Anterior cingulate cortex (tissue), 58 donors: Measurements from ENCODE around the gene MEAK7.
"Not testable (repeated sequence)": the region's sequence is repeated elsewhere in the genome, so short reads cannot be mapped to it uniquely, and the experiment has no call there.

Experiments
- DNase-seq, 58 donors: peaks; one replicate each; lab custom pipeline; 2025; lab: John Stamatoyannopoulos, UW

Gene MEAK7

GRCh38 chr16:84534815-84535214 is 30.4 kb upstream of the MEAK7 start:
- no peak for DNase-seq

DNA sequence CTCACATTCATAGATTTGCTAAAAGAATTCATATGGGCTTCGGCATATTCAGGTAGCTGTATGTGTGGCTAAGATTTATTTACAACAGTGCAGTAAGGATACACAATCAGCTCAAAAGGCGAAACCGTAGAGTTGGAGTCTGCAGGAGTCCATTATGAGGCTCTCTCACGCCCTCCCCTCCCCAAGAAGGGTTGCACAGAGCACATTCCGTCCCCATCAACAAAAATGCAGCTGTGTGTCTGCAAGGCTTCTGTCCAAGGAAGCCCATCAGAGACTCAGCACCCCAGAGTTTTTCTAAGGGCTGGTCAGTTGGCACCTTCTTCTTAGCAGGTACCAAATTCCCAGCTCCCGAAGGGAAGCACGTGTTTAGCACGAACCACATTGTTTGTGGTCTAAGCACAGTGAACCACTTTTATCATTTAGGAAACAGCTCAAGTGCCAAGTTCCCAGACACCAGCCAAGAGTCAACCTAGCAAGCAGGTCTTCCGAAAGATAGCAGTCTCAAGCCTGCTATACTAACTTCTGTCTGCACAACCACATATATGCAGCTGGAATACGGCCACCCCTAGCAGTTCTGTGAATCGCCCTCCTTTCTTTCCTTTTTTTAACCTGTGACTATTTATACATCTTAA is 28.5 kb upstream of the MEAK7 start:
- no peak for DNase-seq

DNA sequence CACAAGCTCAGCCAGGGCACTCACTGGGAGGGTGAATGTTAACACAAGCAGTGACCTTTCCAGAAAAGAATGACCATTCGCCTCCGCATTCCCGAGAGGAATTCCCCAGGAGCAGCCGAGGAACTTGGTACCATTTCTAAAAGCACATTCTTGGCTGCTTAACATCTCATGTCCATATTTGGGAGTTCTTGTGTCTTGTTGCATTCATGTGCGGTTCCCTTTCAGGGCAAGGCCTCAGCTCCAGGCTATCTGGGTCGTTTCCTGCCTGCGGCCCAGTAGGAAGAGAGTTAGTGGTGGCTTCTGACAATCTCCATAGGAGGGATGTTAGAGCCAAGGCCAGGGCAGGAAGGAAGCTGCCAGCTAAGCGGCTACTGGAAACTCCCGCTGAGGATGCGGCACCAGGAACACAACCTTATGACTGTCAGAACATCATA is 27.8 kb upstream of the MEAK7 start:
- peak in 7 of 58 donors; percentile 5 to 25 (median 11) for DNase-seq

DNA sequence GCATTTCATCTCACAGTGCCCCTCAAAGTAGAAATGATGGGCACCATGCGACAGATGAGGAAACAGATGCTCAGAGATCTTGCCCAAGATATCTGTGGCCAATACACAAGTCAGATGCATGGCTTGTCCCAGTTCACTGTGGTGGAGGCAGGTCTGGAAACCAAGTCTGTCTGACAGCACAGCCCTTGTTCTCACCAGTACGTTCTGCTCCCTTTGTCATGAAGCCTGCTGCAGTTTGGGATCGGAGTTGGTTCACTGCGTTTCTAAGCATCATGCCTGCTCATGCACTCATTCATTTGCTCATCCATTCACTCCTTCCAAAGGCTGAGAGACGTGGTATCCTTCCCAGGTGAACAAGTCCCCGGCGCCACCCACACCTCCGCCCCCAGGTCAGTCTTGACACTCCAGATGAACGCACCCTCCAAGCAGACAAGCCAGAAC is 27.2 kb upstream of the MEAK7 start:
- no peak for DNase-seq

GRCh38 chr16:84530590-84530989 is 26.1 kb upstream of the MEAK7 start:
- no peak for DNase-seq

DNA sequence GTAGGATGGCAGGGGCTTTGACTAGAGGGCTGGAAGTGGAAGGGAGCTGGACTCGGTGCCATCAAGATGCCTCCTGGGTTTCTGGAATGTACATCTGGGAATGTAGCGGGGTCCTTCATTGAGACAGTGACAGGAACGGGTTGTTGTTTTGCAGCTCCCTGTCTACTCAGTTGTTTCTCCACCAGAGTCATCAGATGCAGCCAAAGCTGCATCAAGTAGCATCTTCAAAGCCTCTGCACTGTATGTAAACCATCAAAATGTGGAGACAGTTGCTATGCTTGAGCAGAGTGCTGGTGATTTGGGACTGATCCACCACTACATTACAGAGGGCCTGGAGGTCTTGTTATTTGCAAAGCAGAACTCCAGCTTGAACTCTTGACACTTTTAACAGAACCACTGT is 25.1 kb upstream of the MEAK7 start:
- DNase-seq = no peak

DNA sequence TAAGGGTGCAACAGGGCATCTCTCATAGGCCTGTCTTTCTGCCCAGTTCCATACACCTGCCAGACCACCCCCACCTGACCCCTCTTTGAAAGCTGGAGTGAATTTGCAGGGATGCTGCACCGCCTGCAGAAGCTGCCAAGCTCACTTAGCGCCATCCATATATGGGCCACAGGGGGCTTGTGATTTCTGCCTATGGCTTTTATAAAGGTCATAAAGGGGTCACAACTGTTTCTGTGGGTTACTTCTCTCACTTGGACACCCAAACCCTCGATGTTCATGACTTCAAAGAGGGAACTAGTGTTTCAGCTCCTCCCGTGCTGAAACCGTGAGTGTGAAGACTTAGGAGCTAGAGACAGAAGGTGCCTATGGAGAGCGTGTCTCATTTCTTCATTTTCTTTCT is 23.9 kb upstream of the MEAK7 start:
- no peak for DNase-seq

DNA sequence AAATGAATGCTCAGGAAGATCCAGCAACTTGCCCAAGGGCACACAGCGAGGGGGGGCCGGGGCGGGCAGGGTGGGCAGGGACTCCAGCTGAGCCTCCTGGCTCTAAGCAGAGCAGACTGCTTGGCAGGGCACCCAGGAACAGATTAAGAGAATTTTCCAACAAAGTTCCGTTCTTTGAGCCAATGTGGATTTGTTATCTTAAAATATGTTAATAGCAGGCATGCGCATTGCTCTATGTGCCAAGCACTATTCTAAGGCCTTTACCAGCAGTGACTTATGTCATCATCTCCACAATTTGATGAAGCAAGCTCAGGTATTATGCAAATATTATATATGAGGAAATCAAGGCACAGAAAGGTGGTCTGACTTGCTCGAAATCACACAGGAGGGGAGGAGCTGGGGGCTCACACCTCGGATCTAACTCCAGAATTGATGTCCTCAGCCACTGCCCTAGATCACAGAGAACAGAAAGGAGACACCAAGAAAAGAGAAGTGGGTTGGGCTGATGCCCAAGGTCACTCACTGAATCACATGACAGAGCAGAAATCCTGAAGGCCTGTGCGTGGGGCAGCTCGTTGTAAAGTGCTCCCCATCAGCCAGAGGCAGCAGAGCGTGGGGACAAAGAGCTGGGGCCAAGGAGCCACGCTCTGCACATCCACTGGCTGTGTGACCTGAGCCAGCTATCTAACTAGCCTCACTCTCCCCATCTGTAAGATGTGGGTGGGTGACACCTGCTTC is 23.2 kb upstream of the MEAK7 start:
- no peak for DNase-seq

DNA sequence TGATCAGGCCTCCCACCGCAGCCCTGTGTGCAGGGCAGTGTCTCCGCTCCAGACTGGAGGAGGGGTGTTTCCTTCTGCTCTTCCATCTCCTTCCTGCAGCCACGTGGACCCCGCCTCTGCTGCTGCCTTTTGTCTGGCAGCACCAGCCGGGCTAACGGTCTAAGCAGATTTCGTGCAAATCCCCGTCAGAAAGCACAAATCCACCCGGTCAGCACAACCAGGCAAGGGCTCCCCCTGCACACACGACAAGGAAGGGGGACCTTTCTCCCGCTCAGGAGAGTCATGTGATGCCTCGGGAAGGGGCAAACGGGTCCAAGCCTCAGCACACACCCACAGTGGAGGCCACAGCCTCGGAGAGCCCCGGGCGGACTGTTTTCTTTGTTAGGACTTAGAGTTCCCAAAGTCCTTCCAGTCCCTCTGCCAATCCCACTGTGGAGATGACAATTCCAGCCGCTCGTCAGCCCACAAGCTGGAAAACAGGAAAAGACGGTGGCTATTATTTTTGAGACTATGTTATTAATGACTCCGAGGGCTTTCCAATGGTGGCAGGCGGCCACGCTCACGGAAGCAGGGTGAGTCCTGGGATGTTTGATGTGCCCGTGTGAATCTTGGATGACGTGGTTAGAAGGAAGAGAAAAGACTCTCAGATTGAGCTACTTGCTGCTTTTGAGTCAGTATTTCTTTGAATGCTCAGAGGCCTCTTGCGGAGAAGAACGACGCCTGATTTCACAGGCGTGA is 22.5 kb upstream of the MEAK7 start:
- DNase-seq = peak in 6 of 58 donors; percentile 4 to 23 (median 15)

DNA sequence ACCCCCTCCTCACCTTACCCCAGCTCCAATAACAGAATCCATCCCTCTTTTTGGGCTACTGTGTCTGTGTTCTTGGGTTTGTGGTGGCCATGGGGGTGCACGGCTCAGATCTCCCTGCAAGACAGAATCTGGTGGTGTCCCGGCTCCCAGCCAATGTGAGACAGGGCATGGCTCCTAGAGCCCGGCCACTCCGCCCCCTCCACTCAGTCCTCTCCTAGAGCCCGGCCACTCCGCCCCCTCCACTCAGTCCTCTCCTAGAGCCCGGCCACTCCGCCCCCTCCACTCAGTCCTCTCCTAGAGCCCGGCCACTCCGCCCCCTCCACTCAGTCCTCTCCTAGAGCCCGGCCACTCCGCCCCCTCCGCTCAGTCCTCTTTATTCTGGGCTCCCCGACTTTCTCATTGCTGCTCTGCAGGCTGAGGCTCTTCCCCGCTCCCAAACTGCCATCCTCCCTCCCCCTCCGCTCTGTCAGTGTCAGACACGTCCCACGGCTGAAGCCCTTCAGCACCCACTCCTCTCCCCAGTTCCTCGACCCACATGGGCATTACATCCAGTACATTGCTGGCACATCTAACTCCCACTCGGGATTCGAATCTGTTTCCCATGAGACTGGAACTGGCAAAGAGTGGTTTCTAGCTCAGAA is 20.6 kb upstream of the MEAK7 start:
- DNase-seq = not testable (repeated sequence)

- no peak for DNase-seq
These were observed 20.0 kb upstream of the MEAK7 start for GRCh38 chr16:84524346-84524920.

DNA sequence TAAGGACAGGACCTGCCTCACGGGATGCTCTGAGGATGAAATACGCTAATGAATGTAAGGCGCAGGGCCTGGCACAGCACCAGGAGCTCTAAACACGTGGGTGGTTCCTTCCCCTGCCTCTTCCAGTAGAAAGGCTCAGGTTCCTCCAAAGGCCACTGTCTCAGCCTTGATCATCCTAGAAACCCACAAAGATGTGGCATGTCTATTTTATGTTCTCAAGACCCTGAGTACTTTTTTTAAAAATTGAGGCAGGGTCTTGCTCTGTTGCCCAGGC is 17.0 kb upstream of the MEAK7 start:
- DNase-seq = no peak

DNA sequence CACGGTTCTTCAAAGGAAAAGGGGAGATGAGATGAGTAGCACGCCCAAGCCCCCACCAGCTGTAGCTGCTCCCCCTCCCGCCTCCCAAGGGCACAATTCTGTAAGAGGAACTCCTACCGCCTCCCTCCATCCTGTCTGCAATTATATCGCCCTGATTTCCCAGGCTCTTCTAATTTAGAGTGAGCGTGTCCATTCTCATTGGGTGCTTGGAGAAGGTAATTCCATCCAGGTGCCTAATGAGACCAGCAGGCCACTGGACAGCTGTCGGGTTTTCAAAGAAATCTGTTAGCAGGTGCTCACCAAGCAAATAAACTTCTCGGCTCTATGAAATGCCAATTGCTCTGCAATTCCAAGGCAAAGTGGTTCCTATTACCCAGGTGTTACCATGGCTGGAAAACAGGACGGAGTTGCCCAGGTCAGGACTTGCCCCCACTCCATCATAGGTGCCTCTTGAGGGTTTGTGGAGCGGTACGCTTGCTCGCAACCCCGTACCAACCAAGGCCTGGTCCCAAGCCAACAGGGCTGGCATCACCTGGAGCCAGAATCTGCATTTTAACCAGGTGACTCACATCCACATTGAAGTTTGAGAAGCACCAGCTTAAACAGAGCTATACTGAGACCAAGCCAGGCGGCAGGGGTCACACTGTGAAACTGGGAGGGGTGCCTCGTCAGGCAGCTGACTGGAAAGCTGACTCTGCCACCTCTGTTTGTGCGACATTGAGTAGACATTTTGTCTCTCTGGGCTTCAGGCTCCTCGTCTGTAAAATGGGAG is 16.5 kb upstream of the MEAK7 start:
- DNase-seq = no peak

DNA sequence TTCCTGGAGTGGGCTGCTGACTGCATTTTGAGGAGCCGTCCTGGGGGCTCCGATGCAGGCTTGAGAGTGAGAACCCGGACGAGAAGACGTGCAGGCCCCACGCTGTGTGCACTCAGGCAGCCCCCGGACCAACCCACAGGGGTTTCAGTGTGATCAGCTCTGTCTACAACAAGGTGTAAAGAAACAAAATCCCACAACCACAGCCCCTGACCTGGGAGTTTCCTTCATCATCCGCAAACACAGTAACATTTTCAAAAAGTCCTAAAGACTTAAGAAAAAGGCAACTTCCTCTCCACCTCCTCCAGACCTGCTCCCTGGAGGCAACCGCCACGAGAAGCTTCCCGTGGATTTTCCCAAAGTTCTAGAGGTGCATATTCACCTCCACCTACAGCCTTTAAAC is 15.4 kb upstream of the MEAK7 start:
- DNase-seq = no peak

GRCh38 chr16:84518804-84519341 is 14.4 kb upstream of the MEAK7 start:
- DNase-seq = no peak

- DNase-seq = not testable (repeated sequence)
These were observed 13.8 kb upstream of the MEAK7 start for GRCh38 chr16:84518220-84518619.

DNA sequence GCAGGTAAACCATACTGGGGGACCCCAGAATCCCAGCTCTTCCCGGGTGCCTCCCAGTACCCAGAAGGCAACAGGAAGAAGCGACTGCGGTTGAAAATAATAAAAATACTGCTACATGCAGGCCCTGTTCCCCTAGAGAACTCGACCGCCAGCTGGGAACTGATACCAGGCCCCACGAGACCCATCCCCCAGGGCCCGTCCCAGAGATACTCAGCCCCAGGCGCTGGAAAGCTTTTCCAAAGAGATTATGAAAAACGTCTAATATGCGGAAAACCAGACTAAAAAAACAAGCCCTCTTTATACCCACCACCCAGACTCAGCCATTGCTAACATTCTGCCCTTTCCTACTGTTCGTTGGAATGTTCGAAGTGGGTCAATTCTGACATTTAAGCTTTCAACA is 12.9 kb upstream of the MEAK7 start:
- no peak for DNase-seq

- DNase-seq = no peak
These were observed 10.7 kb upstream of the MEAK7 start for GRCh38 chr16:84514874-84515835.
